GM21526 (cell line): Measurements from ENCODE around the gene GRAP.
"Not testable (repeated sequence)": the region's sequence is repeated elsewhere in the genome, so short reads cannot be mapped to it uniquely, and the experiment has no call there.

Experiments
- ATAC-seq: cut with Tn5 transposase; IDR thresholded peaks from one replicate; pipeline ENCODE4 v1.9.1; 2021; ENCODE audit warnings: moderate library complexity; ENCODE audit not compliant: unreplicated experiment, low FRiP score

Gene GRAP

GRCh38 chr17:19046782-19047375 lies at the start of gene GRAP:
Gene GRAP (minus strand): TSS chr17:19046957. CDS start chr17:19046926, 31 bp downstream.
- not testable (repeated sequence) for ATAC-seq

- ATAC-seq: not testable (repeated sequence)
Observed at GRCh38 chr17:19093684-19094438, 47.1 kb upstream of the GRAP start.

- not testable (repeated sequence) for ATAC-seq
Observed at GRCh38 chr17:19092737-19093683, 46.3 kb upstream of the GRAP start.

- not testable (repeated sequence) for ATAC-seq
Observed at GRCh38 chr17:19090058-19090772, 43.5 kb upstream of the GRAP start.

GRCh38 chr17:19088804-19089685 lies 42.3 kb upstream of the GRAP start:
- not testable (repeated sequence) for ATAC-seq

GRCh38 chr17:19077386-19077785 lies 30.6 kb upstream of the GRAP start:
- ATAC-seq: not testable (repeated sequence)

- ATAC-seq: not testable (repeated sequence)
Observed at GRCh38 chr17:19076398-19077192, 29.8 kb upstream of the GRAP start.

GRCh38 chr17:19070318-19071168 lies 23.8 kb upstream of the GRAP start:
- peak; percentile 77 for ATAC-seq

GRCh38 chr17:19064378-19064777 lies 17.6 kb upstream of the GRAP start:
- ATAC-seq: not testable (repeated sequence)

- not testable (repeated sequence) for ATAC-seq
Observed at GRCh38 chr17:19063326-19063956, 16.7 kb upstream of the GRAP start.

GRCh38 chr17:19062718-19063325 lies 16.1 kb upstream of the GRAP start:
- ATAC-seq: peak; percentile 74

- ATAC-seq: peak; percentile 69
Observed at GRCh38 chr17:19062009-19062717, 15.4 kb upstream of the GRAP start.

- not testable (repeated sequence) for ATAC-seq
Observed at GRCh38 chr17:19055447-19055846, 8.7 kb upstream of the GRAP start.

- not testable (repeated sequence) for ATAC-seq
Observed at GRCh38 chr17:19048826-19049225, 2.1 kb upstream of the GRAP start.

GRCh38 chr17:19047510-19047909 lies 753 bp upstream of the GRAP start:
- not testable (repeated sequence) for ATAC-seq

- ATAC-seq: not testable (repeated sequence)
Observed at GRCh38 chr17:19044643-19045042, 2.1 kb downstream of the GRAP start.
